Activated T-helper 17 cell treated with anti-CD3 and anti-CD28 coated beads, Interleukin-2, amount 50 U/mL, for 72 hours (primary cell): ENCODE measurements around the gene TMED4. TPM values are rescaled to one million over a fixed set of nuclear protein-coding genes. Genes with fewer than 3 reads are reported as not detected.

ENCODE experiments used
- ATAC-seq: fragments of 150-1000 bp; cut with Tn5 transposase; replicated peaks from 2 replicates; pipeline ENCODE4 v1.10.0; 2021; ENCODE audit warnings: mild to moderate bottlenecking, moderate library complexity
- H3K27ac Mint-ChIP-seq: one replicate; pipeline ENCODE4 v1.8.0; 2022; ENCODE audit warnings: mixed read lengths
- H3K27me3 Mint-ChIP-seq: one replicate; pipeline ENCODE4 v1.8.0; 2022; ENCODE audit warnings: mixed read lengths
- H3K36me3 Mint-ChIP-seq: one replicate; pipeline ENCODE4 v1.8.0; 2022; ENCODE audit warnings: low read depth, mild to moderate bottlenecking, mixed read lengths
- H3K4me1 Mint-ChIP-seq: one replicate; pipeline ENCODE4 v1.8.0; 2022; ENCODE audit warnings: mixed read lengths
- H3K4me3 Mint-ChIP-seq: one replicate; pipeline ENCODE4 v1.8.0; 2022; ENCODE audit warnings: mild to moderate bottlenecking, mixed read lengths
- H3K9me3 Mint-ChIP-seq: one replicate; pipeline ENCODE4 v1.8.0; 2022; ENCODE audit warnings: mixed read lengths
- total RNA-seq, 2 donors: library from RNA; stranded (reverse); gene quantifications; one replicate each; pipeline ENCODE4 v1.2.3, GENCODE V29; 2022

TMED4 gene
- total RNA-seq, 2 donors from 2014 or later: 78.2 to 103 TPM

DNA sequence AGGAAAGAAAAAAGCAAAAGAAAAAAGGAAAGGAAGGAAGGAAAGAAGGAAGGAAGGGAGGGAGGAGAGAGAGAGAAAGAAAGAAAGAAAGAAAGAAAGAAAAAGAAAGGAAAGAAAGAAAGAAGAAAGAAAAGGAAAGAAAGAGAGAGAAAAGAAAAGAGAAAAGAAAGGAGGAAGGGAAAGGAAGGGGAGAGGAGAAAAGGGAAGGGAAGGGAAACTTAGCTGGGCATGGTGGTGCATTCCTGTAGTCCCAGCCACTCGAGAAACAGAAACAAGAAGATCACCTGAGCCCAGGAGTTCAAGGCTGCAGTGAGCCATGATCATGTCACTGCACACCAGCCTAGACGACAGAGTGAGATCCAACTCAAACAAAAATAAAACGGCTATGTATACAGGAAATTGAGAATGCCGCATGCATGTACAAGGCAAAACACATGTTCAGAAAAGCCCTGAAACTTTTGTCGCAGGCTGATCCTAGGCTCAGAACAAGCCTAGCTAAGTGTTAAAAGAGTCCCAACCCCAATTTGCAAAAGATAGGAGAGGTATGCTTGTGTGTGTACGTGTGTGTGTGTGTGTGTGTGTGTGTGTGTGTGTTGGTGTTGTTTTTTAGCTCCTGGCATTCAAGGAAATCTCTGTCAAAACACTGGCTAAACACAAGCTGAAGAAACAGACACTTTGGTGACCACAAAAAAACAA is 34.3 kb downstream of the TMED4 start:
- no peak for ATAC-seq
- peaks cover 7% of the 10 kb centered on the region for H3K4me1 Mint-ChIP-seq
- no peaks in the 10 kb centered on the region for H3K9me3 Mint-ChIP-seq
- no peaks in the 10 kb centered on the region for H3K36me3 Mint-ChIP-seq
- H3K4me3 Mint-ChIP-seq: no peak overlapping the region
- peak overlapping the region; percentile 43 for H3K27ac Mint-ChIP-seq
- H3K27me3 Mint-ChIP-seq: peaks cover 10% of the 10 kb centered on the region

GRCh38 chr7:44541876-44542610 is 40.0 kb downstream of the TMED4 start:
- no peak overlapping the region for H3K27ac Mint-ChIP-seq
- ATAC-seq: no peak
- no peak overlapping the region for H3K4me3 Mint-ChIP-seq
- H3K36me3 Mint-ChIP-seq: no peaks in the 10 kb centered on the region
- H3K4me1 Mint-ChIP-seq: no peaks in the 10 kb centered on the region
- no peaks in the 10 kb centered on the region for H3K9me3 Mint-ChIP-seq
- peaks cover 3% of the 10 kb centered on the region for H3K27me3 Mint-ChIP-seq

GRCh38 chr7:44541028-44541869 is 40.8 kb downstream of the TMED4 start, which contains the start of gene NPC1L1:
TSS of gene NPC1L1 (minus strand) at chr7:44541330. CDS start at chr7:44541259, 71 bp downstream.
- H3K9me3 Mint-ChIP-seq: no peaks in the 10 kb centered on the region
- H3K36me3 Mint-ChIP-seq: no peaks in the 10 kb centered on the region
- H3K4me1 Mint-ChIP-seq: no peaks in the 10 kb centered on the region
- H3K27me3 Mint-ChIP-seq: peaks cover 3% of the 10 kb centered on the region
- H3K4me3 Mint-ChIP-seq: no peak within 1 kb of the TSS
- no peak within 1 kb of the TSS for H3K27ac Mint-ChIP-seq
- ATAC-seq: no peak

DNA sequence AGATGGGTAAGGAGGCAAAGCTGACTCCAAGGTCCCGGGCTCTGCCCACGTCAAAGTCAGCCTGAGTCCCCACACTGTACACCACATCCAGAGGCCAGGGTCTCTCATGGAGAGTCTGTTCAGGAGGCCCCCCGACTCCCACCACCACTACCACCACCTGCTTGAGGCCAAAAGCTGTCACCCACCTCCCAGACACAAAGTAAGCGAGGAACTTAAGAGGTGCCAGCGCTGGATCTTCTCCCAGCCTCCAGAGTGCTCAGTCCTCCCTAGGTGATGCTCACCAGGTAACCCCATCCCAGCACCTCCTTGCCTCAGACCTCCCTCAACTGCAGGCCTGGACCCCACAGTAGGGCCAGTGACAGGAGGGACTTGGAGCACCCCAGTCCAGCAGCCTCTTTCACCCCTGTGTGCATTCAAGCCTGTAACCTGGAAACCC is 41.4 kb downstream of the TMED4 start:
- Mint-ChIP-seq H3K36me3 (no peaks in the 10 kb centered on the region), H3K27me3 (peaks cover 3% of the 10 kb centered on the region), H3K4me3 (no peak overlapping the region), H3K4me1 (no peaks in the 10 kb centered on the region), H3K9me3 (no peaks in the 10 kb centered on the region), H3K27ac (no peak overlapping the region)
- ATAC-seq: no peak

DNA sequence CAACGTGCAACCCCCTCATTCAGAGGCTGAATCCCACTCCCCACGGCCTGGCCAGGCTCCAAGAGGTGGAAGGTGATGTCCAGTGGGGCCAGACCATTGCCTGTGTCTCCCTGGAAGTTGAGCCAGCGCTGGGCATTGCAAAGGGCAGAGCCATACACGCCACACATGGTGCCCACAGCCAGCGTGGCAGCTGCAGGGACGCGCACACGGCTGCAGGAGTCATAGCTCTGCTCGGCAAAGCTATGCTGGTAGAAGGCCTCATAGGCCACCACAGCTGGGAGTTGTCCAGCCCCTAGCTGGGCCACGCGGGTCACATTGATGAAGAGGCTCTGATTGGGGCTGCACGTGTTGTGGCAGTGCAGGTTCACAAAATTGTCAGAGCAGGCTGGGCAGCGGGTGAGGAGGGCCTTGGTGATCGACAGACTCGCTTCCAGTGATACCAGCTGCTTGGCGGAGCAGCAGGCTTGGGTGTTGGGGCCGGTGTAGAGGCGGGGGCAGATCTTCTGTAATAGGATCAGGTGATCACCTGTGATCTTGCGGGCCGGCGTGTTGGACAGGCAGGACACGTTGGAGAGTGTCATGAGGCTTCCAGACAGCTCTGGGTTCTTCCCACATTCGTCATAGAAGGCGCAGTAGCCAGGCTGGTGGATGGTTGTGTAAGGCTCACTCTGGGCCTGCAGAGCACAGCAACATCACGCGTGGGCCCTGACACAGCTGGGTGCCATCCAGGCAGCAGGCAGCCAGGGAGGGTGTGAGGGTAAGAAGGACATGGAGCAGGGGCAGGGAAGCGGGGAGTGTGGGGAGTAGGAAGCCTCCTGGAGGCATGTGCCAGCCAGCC is 42.1 kb downstream of the TMED4 start:
- Mint-ChIP-seq H3K9me3 (no peaks in the 10 kb centered on the region), H3K4me1 (no peaks in the 10 kb centered on the region), H3K4me3 (no peak overlapping the region), H3K27ac (no peak overlapping the region), H3K36me3 (no peaks in the 10 kb centered on the region), H3K27me3 (peaks cover 3% of the 10 kb centered on the region)
- ATAC-seq: no peak

DNA sequence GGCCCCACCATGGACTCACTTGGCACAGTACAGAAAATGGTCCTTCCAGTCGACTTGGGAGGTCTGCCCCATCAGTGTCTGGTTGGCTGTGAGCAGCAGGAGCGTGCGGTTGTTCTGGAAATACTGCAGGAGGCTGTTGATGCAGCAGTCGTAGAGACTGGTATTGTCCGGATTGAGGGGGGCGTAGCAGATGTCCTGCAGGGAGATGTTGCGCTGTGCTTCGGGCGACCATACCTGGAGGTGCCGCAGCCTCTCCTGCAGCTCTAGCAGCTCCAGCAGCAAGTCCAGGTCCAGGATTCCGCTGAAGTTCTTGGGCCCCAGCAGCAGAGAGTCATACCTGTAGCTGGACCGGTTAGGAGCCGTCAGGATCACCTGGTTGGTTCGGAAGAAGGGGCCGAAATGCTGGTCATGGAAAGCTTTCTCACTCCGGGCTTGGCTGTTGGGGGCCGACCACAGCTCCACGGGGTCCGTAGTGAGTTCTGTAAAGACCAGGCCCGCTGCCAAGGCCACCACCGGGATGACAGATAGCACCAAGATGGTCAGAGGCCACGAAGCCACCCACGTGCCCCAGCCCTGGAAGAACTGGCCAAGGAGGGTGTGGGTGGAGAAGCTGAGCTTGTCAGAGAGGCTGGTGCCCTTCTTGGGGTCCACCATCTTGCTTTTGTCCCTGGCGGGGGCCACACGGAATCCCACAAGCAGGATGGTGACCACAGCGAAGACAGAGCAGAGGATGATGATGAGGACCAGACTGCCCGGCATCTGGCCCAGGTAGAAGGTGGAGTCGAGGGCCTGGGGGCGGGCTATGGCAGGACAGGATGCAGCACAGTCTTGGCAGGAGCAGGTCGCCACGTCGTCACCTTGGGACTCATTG is 43.0 kb downstream of the TMED4 start:
- Mint-ChIP-seq H3K36me3 (no peaks in the 10 kb centered on the region), H3K27ac (no peak overlapping the region), H3K4me1 (no peaks in the 10 kb centered on the region), H3K4me3 (no peak overlapping the region), H3K9me3 (no peaks in the 10 kb centered on the region), H3K27me3 (peaks cover under 1% of the 10 kb centered on the region)
- no peak for ATAC-seq

- Mint-ChIP-seq H3K9me3 (no peaks in the 10 kb centered on the region), H3K27me3 (no peaks in the 10 kb centered on the region), H3K27ac (no peak overlapping the region), H3K36me3 (no peaks in the 10 kb centered on the region), H3K4me1 (no peaks in the 10 kb centered on the region), H3K4me3 (no peak overlapping the region)
- no peak for ATAC-seq
Measured at GRCh38 chr7:44538093-44538797, 43.8 kb downstream of the TMED4 start.

- Mint-ChIP-seq H3K9me3 (no peaks in the 10 kb centered on the region), H3K4me3 (no peak overlapping the region), H3K27ac (no peak overlapping the region), H3K27me3 (no peaks in the 10 kb centered on the region), H3K36me3 (no peaks in the 10 kb centered on the region), H3K4me1 (no peaks in the 10 kb centered on the region)
- ATAC-seq: no peak
Measured at GRCh38 chr7:44537442-44537841, 44.6 kb downstream of the TMED4 start.

GRCh38 chr7:44536090-44536489 is 45.9 kb downstream of the TMED4 start:
- no peak for ATAC-seq
- Mint-ChIP-seq H3K4me3 (no peak overlapping the region), H3K9me3 (no peaks in the 10 kb centered on the region), H3K27me3 (no peaks in the 10 kb centered on the region), H3K4me1 (no peaks in the 10 kb centered on the region), H3K36me3 (no peaks in the 10 kb centered on the region), H3K27ac (no peak overlapping the region)

DNA sequence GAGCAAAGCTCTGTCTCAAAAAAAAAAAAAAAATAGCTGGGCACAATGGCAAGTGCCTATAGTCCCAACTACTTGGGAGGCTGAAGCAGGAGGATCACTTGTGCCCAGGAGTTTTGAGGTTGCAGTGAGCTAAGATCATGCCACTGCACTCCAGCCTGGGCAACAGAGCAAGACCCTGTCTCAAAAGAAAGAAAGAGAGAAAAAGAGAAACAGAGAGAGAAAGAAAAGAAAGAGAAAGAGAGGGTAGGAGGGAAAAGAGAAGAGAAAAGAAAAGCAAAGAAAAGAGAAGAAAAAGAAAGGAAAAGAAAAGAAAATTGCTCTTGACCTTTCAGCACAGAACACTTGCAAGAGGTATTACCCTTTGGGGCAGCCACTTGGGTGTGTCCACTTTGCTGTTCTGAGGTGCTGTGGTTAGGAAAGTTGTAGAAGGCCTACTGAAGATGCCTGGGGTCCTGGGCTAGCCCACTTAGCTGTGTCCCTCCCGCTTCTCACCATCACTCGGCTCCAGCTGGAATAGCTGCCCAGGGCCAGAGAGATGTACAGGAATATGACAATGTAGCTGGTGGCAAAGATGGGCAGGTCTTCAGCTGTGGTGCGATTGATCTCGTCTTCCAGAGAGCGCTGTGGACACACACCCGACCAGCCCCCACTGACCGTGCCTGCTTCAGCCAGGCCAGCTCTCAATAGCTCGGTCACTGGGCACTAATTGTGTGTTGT is 46.5 kb downstream of the TMED4 start:
- Mint-ChIP-seq H3K4me3 (no peak overlapping the region), H3K27ac (no peak overlapping the region), H3K4me1 (no peaks in the 10 kb centered on the region), H3K36me3 (no peaks in the 10 kb centered on the region), H3K27me3 (no peaks in the 10 kb centered on the region), H3K9me3 (no peaks in the 10 kb centered on the region)
- no peak for ATAC-seq

GRCh38 chr7:44534501-44534900 is 47.5 kb downstream of the TMED4 start:
- Mint-ChIP-seq H3K36me3 (no peaks in the 10 kb centered on the region), H3K27me3 (no peaks in the 10 kb centered on the region), H3K4me3 (no peak overlapping the region), H3K4me1 (no peaks in the 10 kb centered on the region), H3K27ac (no peak overlapping the region), H3K9me3 (no peaks in the 10 kb centered on the region)
- peak; percentile 74 for ATAC-seq

- Mint-ChIP-seq H3K36me3 (no peaks in the 10 kb centered on the region), H3K4me1 (no peaks in the 10 kb centered on the region), H3K4me3 (no peak overlapping the region), H3K27me3 (no peaks in the 10 kb centered on the region), H3K9me3 (no peaks in the 10 kb centered on the region), H3K27ac (no peak overlapping the region)
- ATAC-seq: no peak
Measured at GRCh38 chr7:44534087-44534486, 47.9 kb downstream of the TMED4 start.
